Activated T-cell treated with anti-CD3 and anti-CD28 coated beads for 24 hours (primary cell): ENCODE results near the gene CACNA2D4.

Experiments used
- DNase-seq: peaks from one replicate; pipeline ENCODE4 v3.0.0-alpha.2; 2020; ENCODE audit warnings: low read depth

The CACNA2D4 gene

GRCh38 chr12:1870998-1871917 lies 47.2 kb downstream of the CACNA2D4 start:
- DNase-seq = no peak

GRCh38 chr12:1870086-1870485 lies 48.4 kb downstream of the CACNA2D4 start:
- DNase-seq = no peak

- DNase-seq = no peak
Measured at GRCh38 chr12:1869145-1869544, 49.3 kb downstream of the CACNA2D4 start.

DNA sequence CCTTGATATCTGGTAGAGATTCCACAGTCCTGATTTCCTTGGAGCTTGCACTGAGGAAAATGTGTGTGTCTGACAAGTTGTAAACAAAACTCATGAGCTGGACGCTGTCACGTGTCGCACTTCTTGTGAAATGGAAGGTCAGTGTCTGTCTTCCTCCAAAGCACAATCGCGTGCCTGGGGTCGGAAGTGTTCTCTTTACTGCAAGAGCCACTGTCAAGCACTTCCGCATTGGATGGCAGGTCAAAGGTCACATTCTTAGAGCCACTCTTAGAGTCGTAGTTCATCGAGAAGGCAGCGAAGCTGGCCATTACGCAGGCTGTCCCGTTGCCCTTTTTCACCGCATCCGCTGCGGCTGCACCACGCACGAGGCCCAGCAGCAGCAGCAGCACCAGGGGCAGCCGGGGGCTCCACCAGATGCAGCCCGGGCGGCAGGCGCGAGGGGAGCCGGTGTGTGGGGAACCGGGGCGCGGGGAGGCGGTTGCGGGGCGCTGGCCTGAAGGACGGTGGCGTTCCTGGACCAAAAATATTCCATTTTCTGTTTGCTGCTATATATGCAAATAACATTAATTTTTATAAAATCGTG lies 53.1 kb downstream of the CACNA2D4 start:
- DNase-seq = no peak

DNA sequence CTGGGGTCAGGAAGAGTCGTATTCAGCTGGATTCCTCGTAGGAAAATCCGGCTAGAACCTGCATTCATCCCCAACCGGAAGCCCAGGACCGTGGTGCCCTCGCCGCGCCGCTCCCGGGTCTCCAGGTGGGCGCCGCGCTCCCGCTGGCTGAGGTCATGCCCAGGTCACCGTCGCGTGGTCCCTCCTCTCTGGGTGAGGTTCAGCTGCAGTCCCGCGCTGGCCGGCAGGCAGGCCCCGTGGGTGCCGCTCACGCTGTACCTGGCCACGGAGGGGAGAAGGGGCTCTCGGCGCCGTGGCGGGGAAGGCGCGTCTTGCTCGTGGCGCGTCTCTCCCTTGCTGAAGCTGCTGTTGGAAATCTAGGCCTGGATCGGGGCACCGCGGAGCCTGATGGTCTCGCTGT lies 53.6 kb downstream of the CACNA2D4 start:
- no peak for DNase-seq

- no peak for DNase-seq
Measured at GRCh38 chr12:1864456-1864855, 54.0 kb downstream of the CACNA2D4 start.

DNA sequence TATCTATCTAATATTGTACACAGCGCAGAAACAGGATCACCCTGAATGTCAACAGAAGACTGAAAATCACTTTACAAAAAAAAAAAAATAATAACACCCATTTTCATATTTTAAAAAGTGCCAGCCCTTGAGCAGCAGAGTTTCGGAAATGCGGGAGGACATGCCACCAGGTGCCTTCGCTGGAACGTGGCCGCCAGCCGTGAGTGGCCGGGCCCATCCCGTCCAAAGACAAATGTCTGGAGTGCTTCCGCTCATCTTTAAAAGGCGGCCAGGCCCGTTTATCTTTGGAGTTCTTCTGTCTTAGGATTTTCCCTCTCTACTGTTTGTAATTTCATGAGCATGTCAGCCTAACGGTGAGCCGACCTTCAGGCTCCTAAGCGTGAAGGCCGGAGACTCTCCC lies 54.6 kb downstream of the CACNA2D4 start:
- DNase-seq = no peak

GRCh38 chr12:1862973-1863372 lies 55.5 kb downstream of the CACNA2D4 start:
- no peak for DNase-seq

- DNase-seq = no peak
Measured at GRCh38 chr12:1859643-1860042, 58.8 kb downstream of the CACNA2D4 start.

DNA sequence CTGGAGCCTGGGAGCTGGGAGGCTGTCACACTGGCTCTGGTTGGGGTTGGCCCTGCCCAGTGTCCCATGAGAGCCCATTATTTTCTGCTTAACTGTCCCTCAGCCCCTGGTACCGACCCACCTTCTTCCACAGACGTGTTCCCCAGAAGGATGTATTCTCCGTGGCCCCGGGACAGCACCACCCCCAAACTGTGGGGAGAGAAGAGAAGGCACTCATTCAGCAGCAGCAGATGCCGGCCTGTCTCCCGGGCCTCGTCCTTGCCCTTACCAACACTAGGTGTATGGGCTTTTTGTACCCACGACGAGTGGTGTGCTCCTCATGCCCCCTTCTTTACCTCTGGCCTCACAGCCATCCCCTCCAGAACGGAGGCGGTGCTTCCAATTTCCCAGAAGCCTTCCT lies 60.0 kb downstream of the CACNA2D4 start:
- DNase-seq = no peak

GRCh38 chr12:1857821-1858220 lies 60.6 kb downstream of the CACNA2D4 start:
- DNase-seq = no peak

DNA sequence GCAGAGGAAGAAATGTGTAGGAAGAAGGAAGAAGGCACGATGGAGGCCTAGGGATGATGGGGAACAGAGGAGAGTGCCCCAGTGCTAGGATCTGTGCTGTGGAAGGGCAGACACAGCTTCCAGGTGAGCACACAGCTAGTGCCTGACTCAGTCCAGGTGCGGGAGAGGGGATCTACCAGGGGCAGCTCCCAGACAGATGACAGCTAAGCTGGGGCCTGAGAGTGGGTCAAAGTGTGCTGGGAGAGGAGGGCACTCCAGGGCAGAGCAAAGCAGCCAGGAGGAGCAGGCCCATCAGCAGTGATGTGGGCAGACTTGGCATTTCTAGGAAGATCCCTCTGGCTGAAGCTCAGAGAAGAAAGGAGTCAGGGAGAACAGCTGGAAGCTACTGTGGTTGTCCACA lies 61.4 kb downstream of the CACNA2D4 start:
- no peak for DNase-seq

GRCh38 chr12:1855241-1855640 lies 63.2 kb downstream of the CACNA2D4 start:
- DNase-seq = no peak

- DNase-seq = no peak
Measured at GRCh38 chr12:1853716-1854115, 64.7 kb downstream of the CACNA2D4 start.

DNA sequence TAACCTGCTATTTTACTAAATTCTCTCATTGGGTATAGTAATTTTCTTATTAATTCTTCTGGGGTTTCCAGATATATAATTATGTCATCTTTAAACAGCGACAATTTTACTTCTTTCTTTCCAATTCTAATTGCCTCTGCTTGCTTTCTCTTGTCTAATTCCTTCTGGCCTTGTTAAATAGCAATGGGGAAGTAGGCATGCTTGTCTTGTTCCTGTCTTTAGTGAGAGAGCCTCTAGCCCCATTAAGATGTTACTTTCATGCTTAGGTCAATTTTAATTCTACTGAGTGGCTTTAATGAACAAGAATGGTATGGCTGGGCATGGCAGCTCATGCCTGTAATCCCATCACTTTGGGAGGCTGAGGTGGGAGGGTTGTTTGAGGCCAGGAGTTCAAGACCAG lies 66.4 kb downstream of the CACNA2D4 start:
- DNase-seq = no peak

GRCh38 chr12:1851151-1851701 lies 67.2 kb downstream of the CACNA2D4 start:
- no peak for DNase-seq

- DNase-seq = no peak
Measured at GRCh38 chr12:1848745-1849144, 69.7 kb downstream of the CACNA2D4 start.

DNA sequence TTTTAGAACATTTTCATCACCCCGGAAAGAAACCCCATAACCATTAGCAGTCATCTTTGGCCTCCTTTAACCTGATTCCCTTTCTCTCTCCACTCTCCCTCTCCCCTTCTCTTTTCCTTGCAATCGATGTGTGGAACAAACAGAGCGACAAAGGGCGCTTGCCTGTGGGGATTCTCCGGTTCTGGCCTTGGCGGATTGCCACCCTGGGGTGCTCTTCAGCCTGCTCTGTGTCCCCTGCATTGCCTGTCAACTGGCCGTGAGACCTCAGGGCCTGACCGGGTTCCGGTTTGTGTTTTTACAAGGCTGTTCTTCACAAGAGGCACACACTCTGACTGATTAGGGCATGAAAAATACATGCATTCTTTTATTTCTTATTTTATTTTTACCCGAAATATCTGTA lies 70.3 kb downstream of the CACNA2D4 start:
- no peak for DNase-seq

- DNase-seq = no peak
Measured at GRCh38 chr12:1847411-1847810, 71.0 kb downstream of the CACNA2D4 start.

- no peak for DNase-seq
Measured at GRCh38 chr12:1846421-1847405, 71.7 kb downstream of the CACNA2D4 start.

GRCh38 chr12:1845886-1846285 lies 72.6 kb downstream of the CACNA2D4 start:
- DNase-seq = no peak

GRCh38 chr12:1845427-1845826 lies 73.0 kb downstream of the CACNA2D4 start:
- DNase-seq = no peak
